Measurements from ENCODE around the gene KRTAP5-3. TPM values are rescaled to one million over a fixed set of nuclear protein-coding genes. Genes with fewer than 3 reads are reported as not detected.

KRTAP5-3 gene
- total and polyA plus RNA-seq, 12 donors = not detected

DNA sequence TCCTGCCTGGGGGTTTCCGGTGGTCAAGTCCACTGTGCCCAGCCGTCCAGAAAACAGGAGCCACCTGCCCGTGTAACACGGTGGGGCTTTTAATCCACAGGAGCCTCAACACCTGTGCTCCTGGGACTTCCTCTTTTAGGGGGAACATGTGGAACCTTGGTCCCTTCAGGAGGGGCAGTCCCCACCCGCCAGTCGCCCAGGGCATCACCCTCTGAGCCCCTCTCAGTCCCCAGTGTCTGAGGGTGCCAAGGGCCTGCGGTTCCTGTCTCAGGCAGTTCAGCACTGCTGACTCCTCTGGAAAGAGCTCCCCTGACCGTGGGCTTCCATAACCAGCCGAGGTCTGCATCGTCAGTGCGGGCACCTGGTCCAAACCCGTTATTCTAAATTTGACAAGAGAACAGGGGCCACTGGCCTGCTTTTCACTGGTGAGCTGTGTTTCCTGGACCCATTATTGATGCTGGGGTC lies 37.1 kb upstream of the KRTAP5-3 start:
- no peak for TF ChIP-seq POLR2A (IDR thresholded peaks at IDR 0.05)
- TF ChIP-seq, protein P1, sequence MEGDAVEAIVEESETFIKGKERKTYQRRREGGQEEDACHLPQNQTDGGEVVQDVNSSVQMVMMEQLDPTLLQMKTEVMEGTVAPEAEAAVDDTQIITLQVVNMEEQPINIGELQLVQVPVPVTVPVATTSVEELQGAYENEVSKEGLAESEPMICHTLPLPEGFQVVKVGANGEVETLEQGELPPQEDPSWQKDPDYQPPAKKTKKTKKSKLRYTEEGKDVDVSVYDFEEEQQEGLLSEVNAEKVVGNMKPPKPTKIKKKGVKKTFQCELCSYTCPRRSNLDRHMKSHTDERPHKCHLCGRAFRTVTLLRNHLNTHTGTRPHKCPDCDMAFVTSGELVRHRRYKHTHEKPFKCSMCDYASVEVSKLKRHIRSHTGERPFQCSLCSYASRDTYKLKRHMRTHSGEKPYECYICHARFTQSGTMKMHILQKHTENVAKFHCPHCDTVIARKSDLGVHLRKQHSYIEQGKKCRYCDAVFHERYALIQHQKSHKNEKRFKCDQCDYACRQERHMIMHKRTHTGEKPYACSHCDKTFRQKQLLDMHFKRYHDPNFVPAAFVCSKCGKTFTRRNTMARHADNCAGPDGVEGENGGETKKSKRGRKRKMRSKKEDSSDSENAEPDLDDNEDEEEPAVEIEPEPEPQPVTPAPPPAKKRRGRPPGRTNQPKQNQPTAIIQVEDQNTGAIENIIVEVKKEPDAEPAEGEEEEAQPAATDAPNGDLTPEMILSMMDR (IDR thresholded peaks at IDR 0.05) = no peak
- DNase-seq = no peak

DNA sequence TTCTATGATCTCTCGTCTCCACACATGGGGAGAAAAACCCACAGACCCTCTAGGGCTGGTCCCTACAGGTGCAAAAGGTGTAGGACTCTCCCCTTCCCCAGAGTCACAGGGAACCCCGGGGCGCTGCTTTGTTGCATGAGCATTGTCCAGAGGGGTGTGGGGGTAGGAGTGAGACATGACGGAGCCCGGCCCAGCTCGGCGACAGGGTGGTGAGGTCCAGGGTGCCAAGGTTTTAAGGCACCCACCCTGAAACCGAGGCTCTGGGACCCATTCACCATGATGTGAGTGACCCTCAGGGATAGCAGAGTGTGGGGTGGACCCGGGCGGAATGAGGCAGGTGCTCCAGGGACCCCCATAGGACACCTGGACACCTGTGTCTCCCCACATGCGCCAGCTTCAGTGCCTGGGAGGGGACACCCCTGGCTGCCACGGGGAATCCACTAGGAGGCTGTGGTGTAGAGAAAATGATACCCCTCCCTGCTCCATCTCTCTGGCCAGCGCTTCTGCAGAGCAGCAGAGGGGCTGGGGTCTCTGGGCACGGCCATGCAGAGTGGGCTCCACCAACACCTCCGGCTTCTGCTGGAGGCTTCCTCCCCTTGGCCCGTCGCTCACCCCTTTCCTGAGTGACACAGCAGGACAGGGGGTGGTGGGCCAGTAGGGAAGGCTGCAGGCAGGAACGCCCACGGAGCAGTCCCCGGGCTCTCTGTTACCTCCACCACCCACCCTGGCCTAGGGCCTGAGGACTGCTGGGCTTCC lies 36.5 kb upstream of the KRTAP5-3 start:
- intact Hi-C loops (cut with DNase I) = loop anchor here in 1 of 2 donors (10.0 kb wide), 1 partner anchor 510 kb away; no protein-coding TSS in a partner anchor
- Histone ChIP-seq H3K4me3 (no peak overlapping the region), H3K27ac (no peak overlapping the region), H3K4me1 (replicated peaks in 1 of 2) (no peaks in the 10 kb centered on the region), H3K9me3 (replicated peaks in 1 of 3) (no peaks in the 10 kb centered on the region), H3K36me3 (replicated peaks in 1 of 2) (no peaks in the 10 kb centered on the region), H3K27me3 (peaks cover 3% of the 10 kb centered on the region)
- 79 to 86% (median 81%) methylated on average over 17 to 20 of the region's 20 CpGs for WGBS, 4 donors
- DNase-seq = no peak
- TF ChIP-seq, protein P1 (IDR thresholded peaks at IDR 0.05) = no peak
- TF ChIP-seq POLR2A (IDR thresholded peaks at IDR 0.05) = no peak

More for the DNA sequence above, 37.1 kb upstream of the KRTAP5-3 start:
- H3K4me1 ChIP-seq (replicated peaks in 1 of 2) = no peaks in the 10 kb centered on the region
- H3K9me3 ChIP-seq (replicated peaks in 1 of 3) = no peaks in the 10 kb centered on the region
- intact Hi-C loops (cut with DNase I) = loop anchor here in 1 of 2 donors (10.0 kb wide), 1 partner anchor 509 kb away; no protein-coding TSS in a partner anchor
- no peaks in the 10 kb centered on the region for H3K27me3 ChIP-seq
- H3K4me3 ChIP-seq = no peak overlapping the region
- H3K36me3 ChIP-seq (replicated peaks in 1 of 2) = no peaks in the 10 kb centered on the region
- WGBS, 4 donors = 72 to 85% (median 74%) methylated on average over 8 to 12 of the region's 12 CpGs
- H3K27ac ChIP-seq = no peak overlapping the region

DNA sequence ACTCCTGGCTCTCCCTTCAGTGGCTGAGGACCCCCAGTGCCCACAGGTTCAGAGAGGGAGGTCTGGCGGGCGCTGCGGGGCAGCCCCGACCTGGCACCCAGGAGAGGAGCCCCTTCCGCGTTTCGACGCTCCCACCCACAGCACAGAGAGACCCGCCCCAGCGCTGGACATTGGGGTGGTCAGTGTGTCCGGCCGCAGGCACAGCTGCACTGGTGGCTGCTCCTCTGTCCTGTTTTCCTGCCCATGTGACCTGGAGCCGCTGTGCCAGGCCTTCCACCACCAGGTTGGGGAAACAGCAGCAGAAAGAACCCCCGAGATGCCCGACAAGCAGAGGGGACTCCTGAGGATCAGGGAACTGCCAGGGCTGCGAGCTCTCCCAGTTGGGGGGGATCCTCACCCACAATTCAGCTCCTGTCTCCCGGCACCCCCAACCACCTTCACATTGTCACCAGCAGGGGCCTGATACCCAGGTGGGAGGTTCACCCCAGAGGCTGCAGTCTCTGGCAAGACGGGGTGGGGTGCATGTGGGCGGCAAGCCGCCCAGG lies 35.0 kb upstream of the KRTAP5-3 start:
- peak in 1 of 7 donors; percentile 12 for DNase-seq

More for the DNA sequence above, 35.0 kb upstream of the KRTAP5-3 start:
- 87 to 94% (median 91%) methylated on average over 7 to 20 of the region's 20 CpGs for WGBS, 4 donors
- Histone ChIP-seq H3K27me3 (peaks cover 10% of the 10 kb centered on the region), H3K4me1 (replicated peaks in 1 of 2) (no peaks in the 10 kb centered on the region), H3K36me3 (replicated peaks in 1 of 2) (no peaks in the 10 kb centered on the region), H3K27ac (no peak overlapping the region), H3K9me3 (replicated peaks in 1 of 3) (no peaks in the 10 kb centered on the region), H3K4me3 (no peak overlapping the region)
- TF ChIP-seq, protein P1 (IDR thresholded peaks at IDR 0.05) = no peak
- no peak for TF ChIP-seq POLR2A (IDR thresholded peaks at IDR 0.05)
- intact Hi-C loops (cut with DNase I) = loop anchor here in 1 of 2 donors (10.0 kb wide), 1 partner anchor 512 kb away; no protein-coding TSS in a partner anchor

All from adrenal gland (tissue), 12 donors.